Measurements from ENCODE around the gene ZNF267.
A peak's percentile ranks its signal among the peaks of the same experiment; 100 is the strongest.
"Not testable (repeated sequence)": the region's sequence is repeated elsewhere in the genome, so short reads cannot be mapped to it uniquely, and the experiment has no call there.

ZNF267 gene
- 66.9 to 393 (median 131) reads per million in 18 experiments for total RNA-seq

DNA sequence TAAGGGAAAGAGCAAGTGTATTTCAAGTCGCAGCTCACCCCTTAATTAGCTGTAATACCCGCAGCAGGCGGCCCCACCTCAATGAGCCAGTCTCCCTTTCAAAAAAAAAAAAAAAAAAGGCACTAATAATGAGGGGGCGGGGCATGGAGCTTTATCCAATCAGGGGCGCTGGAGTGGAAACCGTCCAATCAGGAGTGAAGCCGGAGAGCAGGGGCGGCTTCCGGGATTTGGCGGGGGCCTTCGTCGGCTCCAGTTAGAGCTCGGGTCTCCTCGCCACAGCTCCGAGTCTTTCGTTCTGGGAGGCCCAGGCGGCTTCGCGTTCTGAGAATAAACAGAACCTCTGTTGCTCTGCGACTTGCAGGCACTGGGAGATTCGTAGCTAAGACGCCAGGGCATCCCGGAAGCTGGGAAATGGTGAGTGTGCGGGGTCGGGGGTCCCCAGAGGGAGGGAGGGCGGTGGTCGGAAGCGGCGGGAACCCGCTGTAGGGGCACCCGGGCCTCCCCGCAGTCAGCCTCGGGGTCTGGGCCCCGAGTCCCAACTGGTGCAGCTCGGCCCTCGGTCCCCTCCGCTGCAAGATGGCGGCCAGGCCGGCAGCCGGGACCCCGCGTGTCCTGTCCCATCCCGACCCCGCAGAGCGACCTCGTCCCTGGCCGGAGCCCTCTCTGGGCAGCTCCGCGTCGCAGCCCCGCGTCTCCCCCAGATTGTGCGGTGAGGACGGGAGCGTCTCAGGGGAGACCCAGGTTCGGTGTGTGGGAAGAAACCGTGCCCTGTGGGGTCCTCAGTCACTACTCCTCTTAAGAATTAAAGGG is at the start of gene ZNF267:
ZNF267 (plus strand) TSS at position 252 of the 810 bp plus-strand sequence; CDS start at position 412, 160 bp downstream.
- peak; percentile 96 to 97 for DNase-seq

DNA sequence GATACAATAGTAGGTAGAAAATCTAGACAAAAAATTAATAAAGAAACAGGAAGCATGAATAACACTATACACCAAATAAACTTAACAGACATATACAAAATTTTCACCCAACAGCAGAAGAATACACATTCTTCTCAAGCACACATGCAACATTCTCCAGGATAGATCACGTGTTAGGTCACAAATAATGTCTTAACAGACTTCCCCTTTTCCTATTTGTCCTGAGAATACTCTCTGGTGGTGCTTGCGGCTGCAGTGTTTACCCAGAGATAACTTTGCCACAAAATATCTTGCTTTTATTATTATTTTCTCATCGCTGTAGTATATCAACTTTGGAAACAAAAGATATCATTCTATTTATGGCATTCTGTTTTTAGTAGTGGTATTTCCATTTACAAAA is 40.6 kb upstream of the ZNF267 start:
- DNase-seq: no peak

DNA sequence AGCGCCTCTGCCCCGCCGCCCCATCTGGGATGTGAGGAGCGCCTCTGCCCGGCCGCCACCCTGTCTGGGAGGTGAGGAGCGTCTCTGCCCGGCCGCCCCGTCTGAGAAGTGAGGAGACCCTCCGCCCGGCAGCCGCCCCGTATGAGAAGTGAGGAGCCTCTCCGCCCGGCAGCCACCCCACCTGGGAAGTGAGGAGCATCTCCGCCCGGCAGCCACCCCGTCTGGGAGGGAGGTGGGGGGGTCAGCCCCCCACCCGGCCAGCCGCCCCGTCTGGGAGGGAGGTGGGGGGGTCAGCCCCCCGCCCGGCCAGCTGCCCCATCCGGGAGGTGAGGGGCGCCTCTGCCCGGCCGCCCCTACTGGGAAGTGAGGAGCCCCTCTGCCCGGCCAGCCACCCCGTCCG is 37.2 kb upstream of the ZNF267 start:
- DNase-seq: not testable (repeated sequence)

DNA sequence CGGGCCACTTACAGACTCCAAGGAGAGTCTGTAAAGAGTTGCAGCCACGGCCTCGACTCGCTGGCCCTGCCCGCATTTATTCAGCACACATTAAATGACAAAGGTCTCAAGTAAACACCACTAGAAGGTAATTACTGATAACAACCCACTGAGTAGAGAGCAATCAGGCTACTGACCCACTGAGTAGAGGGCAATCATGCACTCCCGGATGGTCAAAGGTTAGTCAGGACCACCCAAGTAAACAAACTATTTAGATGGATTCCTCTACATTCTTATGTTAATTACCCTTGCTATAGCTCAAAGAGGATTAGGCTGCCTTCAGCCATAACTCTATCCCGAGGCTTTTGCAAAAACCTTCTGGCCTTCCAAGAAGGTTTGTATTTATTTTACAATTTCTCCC is 30.7 kb upstream of the ZNF267 start:
- no peak for DNase-seq

DNA sequence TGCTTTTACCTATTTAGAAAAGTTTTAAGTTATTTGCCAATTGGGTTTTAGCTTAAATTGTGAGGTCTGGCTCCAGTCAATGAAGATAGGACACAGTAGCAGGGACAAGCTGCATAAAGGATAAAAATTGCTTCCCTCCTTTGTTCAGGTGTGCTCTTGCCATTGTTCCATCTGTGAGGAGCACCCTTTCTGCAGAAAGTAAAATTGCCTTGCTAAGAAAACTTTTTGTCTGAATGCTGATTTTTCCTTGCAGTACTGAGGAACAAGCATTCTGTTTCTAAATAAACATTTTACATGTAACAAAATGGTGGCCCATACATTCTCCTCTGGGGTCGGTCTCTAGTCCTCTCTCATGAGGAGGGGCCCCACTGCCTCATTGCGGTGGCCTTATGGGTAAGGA is 25.0 kb upstream of the ZNF267 start:
- DNase-seq: not testable (repeated sequence)

DNA sequence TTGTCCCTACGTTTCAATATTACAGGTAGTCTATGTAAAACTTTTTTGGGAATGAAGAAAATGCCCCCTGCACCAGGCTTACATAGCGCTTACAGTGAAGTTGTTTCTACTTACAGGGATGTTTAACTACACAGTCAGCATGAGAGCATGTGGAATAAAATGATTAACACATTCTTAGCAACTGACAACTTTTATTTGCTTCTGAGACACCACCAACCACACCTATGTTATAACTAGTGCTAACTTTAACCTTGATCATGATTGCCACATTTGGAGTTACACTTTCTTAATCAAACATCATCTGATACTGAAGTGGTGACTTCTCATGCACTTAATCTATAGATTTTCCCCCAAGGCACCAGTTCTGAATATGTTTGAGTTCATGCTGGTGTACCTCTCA is 20.3 kb upstream of the ZNF267 start:
- DNase-seq: no peak

DNA sequence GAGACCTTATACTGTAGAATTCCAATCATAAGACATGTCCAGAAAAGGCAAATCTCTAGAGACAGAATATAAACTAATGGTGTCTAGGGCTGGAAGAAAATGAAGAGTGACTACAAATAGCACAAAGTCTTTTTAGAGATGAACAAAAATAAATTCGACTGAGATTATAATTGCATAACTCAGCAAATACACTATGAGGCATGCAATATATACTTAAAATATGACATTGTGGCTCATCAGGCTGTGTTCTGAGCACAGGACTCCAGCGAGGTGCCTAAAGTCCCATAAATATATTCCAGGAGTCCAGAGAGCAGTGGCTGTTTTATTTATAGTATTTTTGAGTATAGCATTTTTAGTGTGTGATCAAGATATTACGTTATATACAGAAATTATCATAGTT is 13.1 kb upstream of the ZNF267 start:
- DNase-seq: no peak

DNA sequence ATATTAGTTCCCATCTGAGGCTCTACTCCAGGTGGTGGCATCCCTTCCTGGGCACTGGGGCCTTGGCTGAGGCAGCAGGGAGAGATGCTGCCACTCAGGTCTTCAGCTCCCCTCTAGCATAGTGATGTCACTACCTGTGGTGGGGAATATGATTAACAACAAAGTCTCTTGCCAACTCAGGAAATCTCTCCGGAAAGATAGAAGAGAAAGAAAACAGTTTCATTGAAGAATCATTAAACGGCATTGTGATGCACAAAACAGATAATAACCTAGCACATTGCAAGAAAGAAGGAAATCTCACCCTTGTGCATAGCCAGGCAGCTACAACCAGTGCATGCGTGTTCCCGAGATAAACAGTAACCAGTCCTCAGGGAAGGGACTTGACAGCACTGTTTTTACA is 12.2 kb upstream of the ZNF267 start:
- no peak for DNase-seq

DNA sequence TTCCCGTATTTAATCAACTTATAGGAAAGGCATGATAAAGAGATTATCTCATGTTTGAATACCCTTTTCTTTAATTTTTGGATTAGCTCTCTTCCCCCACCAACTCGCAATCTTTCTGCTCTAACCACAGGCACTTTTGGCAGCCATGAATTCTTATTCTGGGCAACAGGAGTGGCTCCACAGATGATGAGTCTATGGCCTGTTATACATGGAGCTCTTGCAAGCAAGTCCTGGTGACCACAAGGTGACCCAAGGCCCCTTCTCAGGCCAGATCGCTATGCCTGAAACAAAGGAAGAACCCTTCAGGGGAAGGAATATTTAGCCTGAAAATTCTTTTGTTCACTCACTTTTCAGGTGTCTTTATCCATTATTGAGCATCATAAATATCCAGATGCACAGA is 10.8 kb upstream of the ZNF267 start:
- DNase-seq: no peak

DNA sequence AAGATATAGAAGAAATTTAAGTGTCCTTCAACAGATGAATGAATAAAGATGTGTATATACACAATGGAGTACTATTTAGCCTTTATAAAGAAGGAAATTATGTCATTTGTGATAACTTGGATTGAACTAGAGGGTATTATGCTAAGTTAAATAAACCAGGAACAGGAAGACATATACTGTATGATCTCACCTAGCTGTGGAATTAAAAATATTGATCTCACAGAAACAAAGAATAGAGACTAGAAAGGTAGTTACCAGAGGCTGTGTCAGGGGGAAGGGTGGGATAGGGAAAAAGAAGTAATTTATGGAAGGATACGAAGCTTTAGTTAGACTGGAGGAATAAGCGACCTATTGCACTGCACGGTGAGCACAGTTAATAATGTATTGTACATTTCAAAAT is 5.4 kb upstream of the ZNF267 start:
- DNase-seq: no peak

DNA sequence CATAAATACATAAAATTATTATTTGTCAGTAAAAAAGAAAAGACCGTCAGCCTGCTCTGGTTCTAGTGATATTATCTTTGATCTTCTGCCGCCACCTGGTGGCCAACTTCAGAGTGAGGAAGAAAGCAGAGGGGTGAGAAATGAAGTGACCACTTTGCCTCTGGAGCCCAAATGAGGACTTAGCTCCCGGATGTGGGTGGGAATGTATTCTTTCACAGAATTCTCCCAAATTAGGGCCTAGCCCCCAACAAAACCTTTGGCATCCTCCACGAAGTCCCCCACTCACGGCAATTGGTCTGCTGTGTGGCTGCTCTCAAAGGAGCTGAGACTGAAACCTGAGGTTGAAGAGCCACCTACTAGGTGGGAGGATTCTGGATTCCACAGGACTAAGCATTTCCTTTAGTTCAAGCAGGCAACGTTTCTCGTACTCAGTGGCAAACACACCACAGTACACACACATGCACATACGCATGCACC is 4.9 kb upstream of the ZNF267 start:
- DNase-seq: peak; percentile 82 to 88

DNA sequence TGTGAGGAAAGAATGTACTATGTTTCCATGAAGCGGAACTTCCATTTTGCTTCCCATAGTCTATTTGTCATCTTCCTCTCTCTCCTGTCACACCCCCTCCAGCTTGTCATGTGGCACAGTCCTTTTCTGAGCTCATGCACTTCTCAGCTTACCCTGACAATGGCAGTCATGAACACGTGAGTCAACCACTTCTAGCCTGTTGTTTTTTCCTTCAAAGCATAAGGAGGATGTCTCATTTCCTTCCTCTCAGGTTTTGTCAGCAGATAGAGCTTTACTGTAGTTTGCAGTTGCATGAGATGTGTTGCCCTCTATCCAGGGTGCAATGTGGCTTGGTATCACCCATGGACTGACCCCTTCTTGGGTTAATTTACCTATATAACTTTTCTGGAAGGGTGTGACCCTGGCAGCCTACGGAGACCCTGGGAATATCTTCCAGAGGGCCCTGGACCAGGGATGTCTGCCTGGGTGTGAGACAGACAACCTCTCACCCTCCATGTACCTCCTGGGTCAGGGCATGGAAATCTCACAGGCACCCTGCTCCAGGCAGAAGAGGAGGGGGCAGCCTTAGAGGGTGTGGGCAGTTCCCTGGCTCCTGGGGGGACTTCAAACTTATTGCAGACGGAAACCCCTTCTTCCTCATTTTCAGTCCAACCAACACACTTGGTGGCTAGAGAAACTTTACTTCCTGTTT is 4.0 kb upstream of the ZNF267 start:
- peak; percentile 98 to 99 for DNase-seq

DNA sequence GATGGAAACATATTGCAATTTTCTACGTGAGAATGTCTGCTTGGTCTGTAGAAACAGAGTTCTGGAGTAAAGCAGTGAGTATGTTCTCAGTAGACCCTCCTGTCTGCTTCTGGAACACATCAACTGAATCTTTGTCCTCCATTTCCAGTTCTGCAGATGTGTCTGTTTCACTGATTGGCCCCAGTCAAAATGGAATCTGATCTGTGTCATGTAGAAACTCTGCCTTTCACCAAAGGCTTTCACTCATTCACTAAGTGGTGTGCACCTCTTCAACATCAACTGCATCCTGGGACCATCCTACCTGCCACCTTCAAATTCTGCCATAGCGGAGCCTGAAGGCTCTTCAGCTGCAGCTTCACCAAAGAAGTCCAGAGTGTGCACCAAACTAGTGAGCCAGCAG is 2.8 kb upstream of the ZNF267 start:
- DNase-seq: no peak

DNA sequence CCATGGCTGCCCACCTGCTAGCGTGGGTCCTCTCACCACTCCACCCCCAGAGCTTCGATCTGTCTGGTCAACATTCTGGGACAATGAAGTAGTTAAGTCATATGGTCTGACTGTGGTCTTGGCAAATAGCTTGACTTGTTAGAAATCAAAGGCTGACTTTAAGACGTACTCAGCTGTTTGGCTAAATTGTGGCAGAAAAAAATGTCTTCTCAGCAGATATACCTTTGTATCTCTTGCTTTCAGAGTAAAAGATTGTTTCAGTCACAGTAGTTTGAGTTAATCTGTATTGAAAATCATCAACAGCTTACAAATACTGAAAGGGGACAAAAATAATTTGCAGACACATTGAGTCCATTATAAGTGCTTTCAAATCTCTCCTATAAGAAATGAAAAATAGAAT is 2.1 kb upstream of the ZNF267 start:
- DNase-seq: peak in 1 of 2 donors; percentile 34

DNA sequence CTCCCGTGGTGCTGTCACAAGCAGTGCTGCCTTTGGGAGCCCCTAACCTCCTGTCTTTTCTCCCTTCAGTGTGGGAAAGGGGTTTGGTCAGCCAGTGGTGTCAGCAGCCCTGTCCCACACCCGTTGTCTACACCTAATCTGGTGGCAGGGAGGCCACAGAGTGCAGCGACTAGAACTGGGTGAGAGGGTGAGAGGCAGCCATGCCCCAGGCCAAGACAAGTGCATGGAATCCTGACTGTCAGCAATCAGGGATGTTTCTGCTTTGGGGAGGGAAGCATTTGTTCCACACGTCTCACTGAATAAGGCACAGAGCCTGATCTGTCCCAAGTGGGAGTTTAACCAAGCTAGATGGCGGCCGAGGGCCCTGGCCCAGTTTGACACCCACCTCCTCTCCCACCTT is 1.4 kb upstream of the ZNF267 start:
- no peak for DNase-seq

DNA sequence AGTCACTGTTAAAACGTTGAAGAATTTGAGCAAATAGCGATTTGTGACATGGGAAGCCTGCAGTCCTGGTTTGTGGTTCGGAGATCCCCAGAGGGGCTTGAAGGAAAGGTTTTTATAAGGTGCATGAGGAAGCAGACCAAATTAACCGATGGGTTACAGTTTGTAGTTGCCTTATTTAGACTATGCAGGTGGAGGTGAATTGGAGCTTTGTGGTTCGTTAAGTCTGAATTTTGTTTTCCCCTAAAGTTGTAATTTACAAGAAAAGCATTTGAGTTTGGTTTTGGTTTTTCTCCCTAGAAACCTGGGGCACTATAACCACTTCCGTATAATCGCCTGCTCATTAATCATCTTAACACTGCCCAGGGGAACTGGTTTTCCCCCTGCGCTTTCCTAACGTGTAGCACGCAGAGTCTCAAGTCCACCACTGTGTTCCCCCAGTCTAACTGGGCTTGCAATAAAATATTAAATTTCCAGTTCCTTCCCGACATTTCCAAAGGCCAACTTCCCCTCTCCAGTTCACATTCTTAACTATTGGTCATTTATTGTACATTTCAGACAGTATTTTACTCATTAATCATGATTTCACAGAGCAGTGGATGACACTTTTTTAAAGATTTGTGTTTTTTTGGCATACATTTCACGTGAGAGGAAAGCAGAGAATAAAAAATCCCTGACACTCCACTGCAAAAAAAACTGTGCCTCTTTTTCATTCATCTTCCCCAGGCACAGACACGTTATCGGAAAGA is 932 bp downstream of the ZNF267 start:
- DNase-seq: peak; percentile 80 to 87

DNA sequence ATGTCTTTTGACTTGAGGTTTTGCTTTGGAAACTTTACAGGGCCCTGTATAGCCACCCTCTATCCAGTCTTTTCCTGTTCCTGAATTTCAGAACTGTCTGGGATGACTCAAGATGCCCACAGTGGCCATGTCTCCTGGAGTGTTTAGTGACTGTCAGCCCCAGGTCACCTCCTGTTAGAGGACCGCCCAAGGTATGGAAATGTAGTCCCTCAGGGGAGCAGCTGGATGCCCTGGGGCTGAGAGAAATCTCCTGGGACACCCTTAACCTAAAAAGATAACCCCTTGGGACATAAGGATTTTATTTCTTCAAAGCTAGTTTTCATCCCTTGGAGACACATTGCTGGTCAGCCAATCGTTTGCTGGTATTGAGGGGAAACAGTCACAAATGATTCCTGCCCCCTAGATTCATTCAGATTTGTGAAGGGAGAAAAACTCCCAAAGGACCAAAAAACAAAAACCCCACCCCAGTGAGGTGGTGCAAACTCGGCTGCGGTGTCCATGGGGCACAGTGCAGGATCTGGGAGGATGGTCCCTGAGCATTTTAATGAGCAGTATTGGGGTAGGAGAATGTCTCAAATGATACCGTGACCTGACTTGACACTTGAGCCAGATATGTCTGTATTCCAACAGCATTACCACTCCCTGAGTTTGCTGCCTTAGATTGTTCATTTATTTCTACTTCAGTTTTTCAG is 1.7 kb downstream of the ZNF267 start:
- peak; percentile 45 to 68 for DNase-seq

DNA sequence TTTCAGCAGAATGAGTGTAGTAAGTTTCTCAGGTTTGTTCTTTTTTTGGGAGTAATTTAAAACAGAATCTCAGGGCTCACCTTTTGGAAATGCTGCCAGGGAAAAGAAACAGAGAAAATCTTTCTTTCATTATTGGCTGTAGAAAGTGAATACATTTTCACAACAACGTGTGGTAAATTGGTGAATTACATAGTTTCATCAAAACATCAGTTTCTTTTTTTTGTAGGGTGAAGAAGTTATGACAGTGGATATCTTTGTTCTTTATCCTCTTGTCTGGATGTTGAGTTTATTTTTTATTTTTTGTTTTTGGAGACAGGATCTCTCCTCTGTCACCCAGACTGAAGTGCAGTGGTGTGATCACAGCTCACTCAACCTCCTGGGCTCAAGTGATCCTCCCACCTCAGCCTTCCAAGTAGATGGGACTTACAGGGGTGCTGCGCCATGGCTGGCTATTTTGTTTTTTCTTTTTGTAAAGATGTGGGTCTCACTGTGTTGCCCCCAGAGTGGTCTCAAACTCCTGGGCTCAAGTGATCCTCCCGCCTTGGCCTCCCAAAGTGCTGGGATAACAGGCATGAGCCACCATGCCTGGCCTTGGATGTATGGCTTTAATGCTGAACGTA is 2.4 kb downstream of the ZNF267 start:
- no peak for DNase-seq

DNA sequence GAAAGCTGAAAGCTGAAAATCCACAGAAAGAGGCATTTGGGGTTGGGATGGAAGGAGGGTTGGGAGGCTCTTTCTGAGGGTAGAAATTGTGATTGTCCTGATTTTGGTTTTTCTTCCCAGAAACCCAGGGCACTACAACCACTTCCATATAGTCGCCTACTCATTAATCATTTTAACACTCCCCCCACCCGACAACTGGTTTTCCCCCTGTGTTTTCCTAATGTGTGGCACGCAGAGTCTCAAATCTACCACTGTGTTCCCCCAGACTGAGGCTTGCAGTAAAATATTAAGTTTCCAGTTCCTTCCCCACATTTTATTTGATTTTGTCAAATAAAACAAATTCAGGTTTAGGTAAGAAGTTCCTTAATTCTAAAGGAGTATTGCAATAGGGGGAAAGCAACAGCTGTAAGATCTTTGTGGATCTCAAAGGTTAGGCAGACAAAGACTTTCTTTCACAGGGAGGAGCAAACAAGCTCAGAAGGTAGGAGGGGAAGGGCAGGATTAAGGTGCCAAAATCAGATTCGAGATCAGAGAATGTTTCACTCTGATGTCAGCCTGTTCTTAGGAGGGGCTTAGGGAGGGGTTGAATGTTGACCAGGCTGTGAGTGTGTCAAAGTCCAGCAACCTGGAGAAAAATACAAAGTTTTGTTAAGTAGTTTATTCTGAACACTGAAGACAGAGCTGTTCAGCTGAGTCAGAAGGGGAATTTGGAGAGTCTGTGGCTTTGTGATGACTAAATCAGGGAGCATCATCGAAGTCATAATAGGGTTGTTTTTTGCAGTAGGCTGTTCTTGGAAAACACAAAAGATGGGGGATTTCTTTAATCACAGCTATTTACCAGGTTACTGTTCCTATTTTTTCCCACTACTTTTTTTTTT is 3.6 kb downstream of the ZNF267 start:
- DNase-seq: peak; percentile 77

DNA sequence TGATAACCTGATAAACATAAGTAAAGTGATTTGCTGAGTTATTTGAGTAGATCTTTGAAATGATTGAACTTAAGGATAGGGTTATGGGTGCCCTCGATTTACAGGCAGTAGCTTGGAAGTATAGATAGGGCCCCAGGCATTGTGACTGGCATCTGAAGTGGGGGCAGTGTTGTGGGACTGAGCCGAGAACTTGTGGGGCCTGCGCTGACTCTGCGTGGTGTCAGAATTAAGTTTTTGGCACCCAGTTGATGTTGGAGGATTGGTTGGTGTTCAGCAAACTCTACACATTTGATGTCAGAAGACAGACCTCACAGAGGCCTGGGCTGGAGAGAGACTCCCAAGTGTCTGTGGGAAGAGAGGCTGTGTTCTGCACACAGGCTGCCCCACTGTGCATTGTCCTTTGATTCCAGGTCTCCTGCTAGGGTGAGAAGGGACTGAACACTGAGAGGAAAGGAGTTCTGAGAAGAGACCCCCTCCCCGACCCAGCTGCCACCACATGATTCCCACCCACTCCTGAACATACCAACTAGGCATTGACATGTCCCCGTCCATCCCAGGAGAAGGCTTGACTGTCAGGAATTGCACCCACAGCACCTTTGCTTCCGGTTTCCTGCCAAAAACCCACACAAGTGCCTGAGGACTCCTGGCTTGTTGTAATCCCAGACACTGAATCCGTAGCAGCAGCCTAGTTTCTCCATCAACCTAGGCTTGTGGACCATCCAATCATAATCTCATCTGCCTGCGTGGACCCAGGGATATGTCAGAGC is 4.5 kb downstream of the ZNF267 start:
- DNase-seq: no peak
